GM12875 (cell line): ENCODE results near the gene TCF19.
"Not testable (repeated sequence)": the region's sequence is repeated elsewhere in the genome, so short reads cannot be mapped to it uniquely, and the experiment has no call there.

Experiments
- H3K4me3 ChIP-seq: one replicate; pipeline ENCODE4 v1.5.1; 2011; ENCODE audit warnings: low read depth, low read length, control low read depth
- CTCF ChIP-seq: IDR thresholded peaks from 2 replicates; pipeline ENCODE4 v1.5.1; 2011; ENCODE audit warnings: low read depth, mild to moderate bottlenecking, control low read depth, inconsistent platforms, low read length, moderate library complexity, borderline replicate concordance; ENCODE audit not compliant: insufficient read depth

The TCF19 gene

GRCh38 chr6:31190488-31190887 is 32.1 kb downstream of the TCF19 start:
- H3K4me3 ChIP-seq = no peak overlapping the region
- TF ChIP-seq CTCF = no peak

- H3K4me3 ChIP-seq = not testable (repeated sequence)
- TF ChIP-seq CTCF = peak; percentile 50; the same call in 1 of the 2 replicates
Observed at GRCh38 chr6:31192431-31193105, 34.2 kb downstream of the TCF19 start.

- H3K4me3 ChIP-seq = no peak overlapping the region
- no peak for TF ChIP-seq CTCF
Observed at GRCh38 chr6:31193206-31193605, 34.8 kb downstream of the TCF19 start.

GRCh38 chr6:31194061-31194834 is 35.9 kb downstream of the TCF19 start:
- H3K4me3 ChIP-seq = no peak overlapping the region
- TF ChIP-seq CTCF = no peak

GRCh38 chr6:31195308-31195979 is 37.1 kb downstream of the TCF19 start:
- not testable (repeated sequence) for H3K4me3 ChIP-seq

- not testable (repeated sequence) for H3K4me3 ChIP-seq
Observed at GRCh38 chr6:31196251-31197022, 38.0 kb downstream of the TCF19 start.

- H3K4me3 ChIP-seq = peak overlapping the region; percentile 75
- TF ChIP-seq CTCF = no peak
Observed at GRCh38 chr6:31197559-31198305, 39.3 kb downstream of the TCF19 start.

GRCh38 chr6:31199105-31199452 is 40.7 kb downstream of the TCF19 start:
- H3K4me3 ChIP-seq = peak overlapping the region; percentile 75
